WI38 (cell line): ENCODE data around the gene SRRM1.
"Not testable (repeated sequence)": the region's sequence is repeated elsewhere in the genome, so short reads cannot be mapped to it uniquely, and the experiment has no call there.

Experiments used
- H3K4me3 ChIP-seq: 2 replicates; pipeline ENCODE4 v1.5.1; 2011; ENCODE audit warnings: low read depth, mild to moderate bottlenecking, control low read depth, low read length
- CTCF ChIP-seq: IDR thresholded peaks from 2 replicates; pipeline ENCODE4 v1.5.1; 2012; ENCODE audit warnings: low read depth, mild to moderate bottlenecking, control low read depth, low read length

The SRRM1 gene

GRCh38 chr1:24704411-24705259, 61.5 kb downstream of the SRRM1 start:
- no peak overlapping the region for H3K4me3 ChIP-seq
- no peak for TF ChIP-seq CTCF

GRCh38 chr1:24705260-24706073, 62.4 kb downstream of the SRRM1 start:
- 0 out of 2 replicates have a peak overlapping the region, but pooled peaks have one; percentile 6 for H3K4me3 ChIP-seq
- TF ChIP-seq CTCF = no peak

- H3K4me3 ChIP-seq = not testable (repeated sequence)
Observed at GRCh38 chr1:24706074-24706389, 62.9 kb downstream of the SRRM1 start.

- TF ChIP-seq CTCF = no peak
- H3K4me3 ChIP-seq = no peak overlapping the region
Observed at GRCh38 chr1:24707687-24708086, 64.6 kb downstream of the SRRM1 start.

GRCh38 chr1:24708938-24709337, 65.8 kb downstream of the SRRM1 start:
- no peak for TF ChIP-seq CTCF

GRCh38 chr1:24709791-24710441, 66.8 kb downstream of the SRRM1 start:
- no peak for TF ChIP-seq CTCF
- no peak overlapping the region for H3K4me3 ChIP-seq

More at GRCh38 chr1:24708938-24709337, 65.8 kb downstream of the SRRM1 start:
- H3K4me3 ChIP-seq = no peak overlapping the region

GRCh38 chr1:24711329-24711728, 68.2 kb downstream of the SRRM1 start:
- no peak for TF ChIP-seq CTCF
- no peak overlapping the region for H3K4me3 ChIP-seq
